HG02943 (cell line): ENCODE data around the gene C17orf100.
"Not testable (repeated sequence)": the region's sequence is repeated elsewhere in the genome, so short reads cannot be mapped to it uniquely, and the experiment has no call there.

Experiments used
- ATAC-seq: cut with Tn5 transposase; IDR thresholded peaks from one replicate; pipeline ENCODE4 v1.9.1; 2021; ENCODE audit warnings: mild to moderate bottlenecking, low read depth, moderate library complexity; ENCODE audit not compliant: unreplicated experiment

C17orf100 gene

GRCh38 chr17:6640536-6641246 lies 10.9 kb upstream of the C17orf100 start, which contains the start of the genes KIAA0753 and TXNDC17:
KIAA0753 (minus strand) TSS chr17:6640711; CDS start chr17:6635103, 5,608 bp downstream.
TXNDC17 (plus strand) TSS chr17:6641060; CDS start chr17:6641083, 23 bp downstream.
- ATAC-seq, result peak; percentile 86

- ATAC-seq, result peak; percentile 17
These were observed 10.2 kb upstream of the C17orf100 start for GRCh38 chr17:6641247-6641863.

- ATAC-seq, result no peak
These were observed 9.0 kb upstream of the C17orf100 start for GRCh38 chr17:6642592-6642991.

- no peak for ATAC-seq
These were observed 8.0 kb upstream of the C17orf100 start for GRCh38 chr17:6643451-6644125.

- no peak for ATAC-seq
These were observed 3.4 kb upstream of the C17orf100 start for GRCh38 chr17:6648181-6648580.

GRCh38 chr17:6651919-6652452 lies 424 bp downstream of the C17orf100 start:
- ATAC-seq, result peak; percentile 19

GRCh38 chr17:6654841-6655731 lies 3.5 kb downstream of the C17orf100 start:
- no peak for ATAC-seq

GRCh38 chr17:6655732-6656361 lies 4.3 kb downstream of the C17orf100 start:
- ATAC-seq, result not testable (repeated sequence)

GRCh38 chr17:6656797-6657632 lies 5.5 kb downstream of the C17orf100 start:
- not testable (repeated sequence) for ATAC-seq

GRCh38 chr17:6657633-6658287 lies 6.2 kb downstream of the C17orf100 start:
- ATAC-seq, result no peak

GRCh38 chr17:6658411-6658810 lies 6.8 kb downstream of the C17orf100 start:
- ATAC-seq, result not testable (repeated sequence)

GRCh38 chr17:6660101-6660500 lies 8.5 kb downstream of the C17orf100 start:
- ATAC-seq, result no peak

GRCh38 chr17:6660805-6661463 lies 9.4 kb downstream of the C17orf100 start:
- no peak for ATAC-seq

GRCh38 chr17:6661464-6661848 lies 9.9 kb downstream of the C17orf100 start:
- ATAC-seq, result no peak

- ATAC-seq, result not testable (repeated sequence)
These were observed 11.6 kb downstream of the C17orf100 start for GRCh38 chr17:6663200-6663599.

GRCh38 chr17:6666077-6666521 lies 14.5 kb downstream of the C17orf100 start:
- no peak for ATAC-seq

- ATAC-seq, result no peak
These were observed 15.0 kb downstream of the C17orf100 start for GRCh38 chr17:6666557-6666956.

- ATAC-seq, result no peak
These were observed 16.0 kb downstream of the C17orf100 start for GRCh38 chr17:6667516-6667915.
